ENCODE measurements around the gene CKLF. TPM values are rescaled to one million over a fixed set of nuclear protein-coding genes. Genes with fewer than 3 reads are reported as not detected.

Gene CKLF
- total RNA-seq, 4 donors from 2014 or later = 13.1 to 31.5 (median 17.9) TPM

DNA sequence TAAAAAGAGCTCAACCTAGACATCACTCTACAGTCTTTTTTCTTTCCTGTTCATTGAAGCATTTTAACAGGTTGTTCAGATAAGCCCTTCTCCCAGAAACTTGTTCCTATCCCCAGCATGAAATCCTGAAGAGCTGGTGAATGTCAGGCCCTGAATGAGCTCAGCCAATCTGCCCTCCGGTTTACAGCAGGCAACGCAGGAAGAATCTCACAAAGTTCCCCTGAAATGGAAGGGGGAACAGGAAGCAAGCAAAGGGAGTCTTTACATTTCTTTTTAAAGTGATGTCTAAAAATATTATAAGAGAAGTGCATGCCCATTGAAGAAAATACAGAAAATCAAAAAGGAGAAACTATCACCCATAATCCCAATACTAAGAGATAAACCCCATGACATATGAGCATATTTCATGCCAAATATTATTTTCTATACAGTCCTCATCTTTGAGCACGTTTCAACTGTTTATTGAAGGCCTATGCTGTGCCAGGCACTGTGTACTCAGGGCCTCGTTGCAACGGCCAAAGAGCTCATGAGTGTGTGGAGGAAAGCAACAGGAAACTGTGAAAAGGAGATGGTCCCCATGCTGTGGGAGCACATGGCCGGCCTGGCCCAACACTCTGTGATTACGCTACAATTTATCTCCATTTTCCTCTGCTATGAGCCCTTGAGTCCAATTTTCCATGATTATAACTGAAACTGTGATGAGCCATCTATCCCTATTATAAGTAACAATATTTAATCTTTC lies 8.2 kb upstream of the CKLF start:
- ATAC-seq = no peak
- WGBS, 2 donors (ENCODE audit: low coverage in 1 of 2) = 55 to 60% methylated on average over 5 to 7 of the region's 7 CpGs
- Histone ChIP-seq H3K36me3 (peaks cover 0 to 84% of the 10 kb centered on the region in 2 donors), H3K27ac (no peak overlapping the region), H3K27me3 (no peaks in the 10 kb centered on the region), H3K4me1 (peaks cover 0 to 21% (median 7%) of the 10 kb centered on the region in 3 donors), H3K4me3 (no peak overlapping the region), H3K9me3 (no peaks in the 10 kb centered on the region)
- TF ChIP-seq EP300 (IDR thresholded peaks at IDR 0.05) (no peak), POLR2A (IDR thresholded peaks at IDR 0.05) (no peak), POLR2AphosphoS5 (IDR thresholded peaks at IDR 0.05) (no peak)
- TF ChIP-seq, protein P1, sequence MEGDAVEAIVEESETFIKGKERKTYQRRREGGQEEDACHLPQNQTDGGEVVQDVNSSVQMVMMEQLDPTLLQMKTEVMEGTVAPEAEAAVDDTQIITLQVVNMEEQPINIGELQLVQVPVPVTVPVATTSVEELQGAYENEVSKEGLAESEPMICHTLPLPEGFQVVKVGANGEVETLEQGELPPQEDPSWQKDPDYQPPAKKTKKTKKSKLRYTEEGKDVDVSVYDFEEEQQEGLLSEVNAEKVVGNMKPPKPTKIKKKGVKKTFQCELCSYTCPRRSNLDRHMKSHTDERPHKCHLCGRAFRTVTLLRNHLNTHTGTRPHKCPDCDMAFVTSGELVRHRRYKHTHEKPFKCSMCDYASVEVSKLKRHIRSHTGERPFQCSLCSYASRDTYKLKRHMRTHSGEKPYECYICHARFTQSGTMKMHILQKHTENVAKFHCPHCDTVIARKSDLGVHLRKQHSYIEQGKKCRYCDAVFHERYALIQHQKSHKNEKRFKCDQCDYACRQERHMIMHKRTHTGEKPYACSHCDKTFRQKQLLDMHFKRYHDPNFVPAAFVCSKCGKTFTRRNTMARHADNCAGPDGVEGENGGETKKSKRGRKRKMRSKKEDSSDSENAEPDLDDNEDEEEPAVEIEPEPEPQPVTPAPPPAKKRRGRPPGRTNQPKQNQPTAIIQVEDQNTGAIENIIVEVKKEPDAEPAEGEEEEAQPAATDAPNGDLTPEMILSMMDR (IDR thresholded peaks at IDR 0.05) = no peak

DNA sequence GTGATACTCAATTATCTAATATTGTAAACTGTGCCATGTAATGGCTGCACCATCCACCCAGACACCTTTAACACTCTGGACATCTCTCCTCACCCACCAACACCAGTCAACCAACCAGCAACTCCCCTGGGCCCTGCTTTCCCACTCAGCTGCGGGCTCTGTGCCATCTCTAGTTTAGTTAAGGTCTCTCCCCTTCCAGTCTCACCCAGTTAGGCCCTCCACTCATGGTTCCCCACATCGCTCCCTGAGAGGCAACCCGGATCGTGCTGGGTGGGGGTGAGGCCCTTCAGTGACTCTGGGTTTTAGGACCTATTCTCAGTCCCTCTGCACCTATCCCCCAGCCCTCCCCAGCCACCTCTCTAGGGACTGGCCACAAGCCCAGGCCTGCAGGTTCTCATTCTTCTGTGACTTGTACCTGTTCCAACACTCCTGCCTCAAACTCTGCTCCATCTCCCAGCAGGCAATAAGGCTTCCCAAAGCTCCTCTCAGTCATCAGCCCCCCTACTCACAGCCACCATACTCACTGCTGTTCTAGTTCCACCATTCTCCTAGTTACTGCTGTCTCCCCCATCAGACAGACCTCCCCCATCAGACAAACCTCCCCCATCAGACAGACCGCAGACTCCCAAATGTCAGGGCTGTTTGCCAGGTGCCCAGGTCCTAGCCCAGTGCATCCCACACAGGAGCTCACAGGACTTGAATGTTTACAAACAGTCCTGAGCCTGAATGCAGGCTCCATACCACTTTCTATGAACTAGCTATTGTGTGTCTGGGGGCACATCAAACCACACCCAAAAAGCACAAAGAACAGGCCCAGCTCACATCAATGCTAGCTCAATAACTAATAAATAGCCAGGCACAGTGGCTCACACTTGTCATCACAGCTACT lies 5.0 kb upstream of the CKLF start:
- peaks cover 0 to 56% of the 10 kb centered on the region in 2 donors for H3K36me3 ChIP-seq
- WGBS, 2 donors (ENCODE audit: low coverage in 1 of 2) = 63 to 94% methylated on average over 2 to 4 of the region's 5 CpGs
- no peaks in the 10 kb centered on the region for H3K27me3 ChIP-seq
- TF ChIP-seq POLR2AphosphoS5 (IDR thresholded peaks at IDR 0.05) (no peak), EP300 (IDR thresholded peaks at IDR 0.05) (no peak), POLR2A (IDR thresholded peaks at IDR 0.05) (no peak)
- TF ChIP-seq, protein P1 (IDR thresholded peaks at IDR 0.05) = no peak
- H3K4me3 ChIP-seq = no peak overlapping the region
- H3K9me3 ChIP-seq = no peaks in the 10 kb centered on the region
- H3K27ac ChIP-seq = peak overlapping the region in 3 of 4 donors; percentile 92 to 97 (median 93)
- peaks cover 0 to 45% (median 17%) of the 10 kb centered on the region in 3 donors for H3K4me1 ChIP-seq
- no peak for ATAC-seq

DNA sequence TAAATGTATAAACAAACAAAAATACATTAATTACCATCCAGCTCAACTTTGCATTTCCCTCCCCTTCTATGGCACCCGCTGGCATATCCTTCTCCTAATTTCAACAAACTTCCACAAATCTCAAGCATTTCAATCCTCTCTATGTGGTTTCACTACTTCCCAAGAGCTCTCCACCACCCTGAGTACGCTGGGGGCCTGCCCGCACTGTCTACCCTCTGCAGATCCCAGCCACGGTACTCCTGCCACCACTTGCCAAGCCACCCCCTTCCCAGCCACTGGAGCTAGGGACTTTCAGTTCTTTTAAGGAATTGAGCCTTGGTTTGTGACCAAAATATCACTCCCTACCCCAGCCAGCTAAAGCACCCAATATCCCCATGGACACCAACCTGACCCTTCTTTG lies 4.3 kb upstream of the CKLF start:
- 82 to 91% methylated on average over 3 to 4 of the region's 4 CpGs for WGBS, 2 donors (ENCODE audit: low coverage in 1 of 2)
- TF ChIP-seq POLR2AphosphoS5 (IDR thresholded peaks at IDR 0.05) = no peak
- TF ChIP-seq EP300 (IDR thresholded peaks at IDR 0.05) = no peak
- no peak for TF ChIP-seq POLR2A (IDR thresholded peaks at IDR 0.05)
- TF ChIP-seq, protein P1 (IDR thresholded peaks at IDR 0.05) = no peak
- no peak for ATAC-seq
- Histone ChIP-seq H3K9me3 (no peaks in the 10 kb centered on the region), H3K4me3 (no peak overlapping the region), H3K36me3 (peaks cover 0 to 49% of the 10 kb centered on the region in 2 donors), H3K4me1 (peaks cover 0 to 51% (median 17%) of the 10 kb centered on the region in 3 donors), H3K27ac (peak overlapping the region in 3 of 4 donors; percentile 92 to 97 (median 93)), H3K27me3 (no peaks in the 10 kb centered on the region)

DNA sequence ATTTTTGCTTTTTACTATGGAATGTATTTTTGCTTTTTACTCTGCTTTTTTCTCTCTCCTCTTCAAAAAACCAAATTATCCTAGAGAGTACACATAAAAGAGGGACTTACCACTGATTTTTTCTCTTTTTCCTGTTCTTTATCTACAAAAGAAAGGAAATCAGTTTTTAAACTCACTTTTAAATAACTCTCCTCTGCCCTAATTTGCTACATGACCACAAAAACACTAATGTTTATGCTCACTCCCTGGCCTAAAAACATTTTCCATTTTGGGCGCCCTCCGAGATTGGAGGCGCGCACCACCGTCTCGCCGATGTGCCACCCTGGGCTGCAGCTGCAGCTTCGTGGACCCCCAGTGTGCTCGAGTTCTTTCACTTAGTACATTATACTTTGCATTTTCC lies 3.5 kb upstream of the CKLF start:
- Histone ChIP-seq H3K4me3 (peak overlapping the region; percentile 68 to 93), H3K27ac (peak overlapping the region; percentile 92 to 98 (median 95)), H3K36me3 (peaks cover 0 to 41% of the 10 kb centered on the region in 2 donors), H3K9me3 (no peaks in the 10 kb centered on the region), H3K27me3 (no peaks in the 10 kb centered on the region), H3K4me1 (peaks cover 0 to 59% (median 23%) of the 10 kb centered on the region in 3 donors)
- TF ChIP-seq EP300 (IDR thresholded peaks at IDR 0.05) = no peak
- 38 to 44% methylated on average over 9 of the region's 9 CpGs for WGBS, 2 donors (ENCODE audit: low coverage in 1 of 2)
- no peak for ATAC-seq
